Mesenchymal stem cell (in vitro differentiated cells and primary cell): ENCODE results near the gene CDH12.

Experiments used
- DNase-seq: peaks from one replicate; pipeline ENCODE4 v3.0.0-alpha.2; 2013
- H2AFZ ChIP-seq: one replicate; pipeline ENCODE4 v1.6.1; 2013; ENCODE audit warnings: low read depth, mild to moderate bottlenecking, control low read depth, inconsistent platforms, low read length, moderate library complexity
- H2AK5ac ChIP-seq: 2 replicates; pipeline ENCODE4 v1.6.1; 2013; ENCODE audit warnings: low read length, moderate library complexity, mild to moderate bottlenecking, inconsistent platforms; ENCODE audit not compliant: severe bottlenecking
- H2BK120ac ChIP-seq: one replicate; pipeline ENCODE4 v1.6.1; 2013; ENCODE audit warnings: low read depth, mild to moderate bottlenecking, inconsistent platforms, low read length, moderate library complexity
- H2BK12ac ChIP-seq, 2 experiments: one replicate each; pipeline ENCODE4 v1.6.1; 2013; ENCODE audit warnings: inconsistent platforms in 2 of 2, low read length in 2 of 2, mild to moderate bottlenecking in 2 of 2, moderate library complexity in 2 of 2, control low read depth in 1 of 2
- H2BK15ac ChIP-seq: one replicate; pipeline ENCODE4 v1.6.1; 2013; ENCODE audit warnings: mild to moderate bottlenecking, low read depth, inconsistent platforms; ENCODE audit not compliant: poor library complexity, severe bottlenecking
- H2BK5ac ChIP-seq: 2 replicates; pipeline ENCODE4 v1.6.1; 2013; ENCODE audit warnings: low read depth, mild to moderate bottlenecking, low read length, control low read depth, inconsistent platforms; ENCODE audit not compliant: poor library complexity, severe bottlenecking
- H3K14ac ChIP-seq, 2 experiments: one replicate each; pipeline ENCODE4 v1.6.1; 2013; ENCODE audit warnings: inconsistent platforms in 2 of 2, low read length in 2 of 2, control low read depth in 1 of 2, mild to moderate bottlenecking in 1 of 2, moderate library complexity in 1 of 2
- H3K18ac ChIP-seq, 2 experiments: one replicate each; pipeline ENCODE4 v1.6.1; 2013; ENCODE audit warnings: inconsistent platforms in 2 of 2, low read length in 2 of 2, control low read depth in 1 of 2, low read depth in 1 of 2, mild to moderate bottlenecking in 1 of 2
- H3K23ac ChIP-seq, 2 experiments: one replicate each; pipeline ENCODE4 v1.6.1; 2013; ENCODE audit warnings: inconsistent platforms in 2 of 2, low read length in 2 of 2, mild to moderate bottlenecking in 2 of 2, moderate library complexity in 2 of 2, control low read depth in 1 of 2
- H3K27ac ChIP-seq: 2 replicates; pipeline ENCODE4 v1.5.1; 2013; ENCODE audit warnings: mild to moderate bottlenecking, moderate library complexity, low read length, control low read depth, inconsistent platforms; ENCODE audit not compliant: poor library complexity, severe bottlenecking
- H3K27me3 ChIP-seq, 2 experiments: 2 replicates each; pipeline versions ENCODE4 v1.6.1 to v1.7.0; 2013; ENCODE audit warnings: low read length in 2 of 2, mild to moderate bottlenecking in 2 of 2, moderate library complexity in 2 of 2, control low read depth in 1 of 2, inconsistent platforms in 1 of 2; ENCODE audit not compliant: control insufficient read depth in 1 of 2, insufficient read depth in 1 of 2
- H3K36me3 ChIP-seq, 2 experiments: 2 replicates each; pipeline versions ENCODE4 v1.6.1 to v1.7.0; 2013; ENCODE audit warnings: low read length in 2 of 2, control low read depth in 1 of 2, inconsistent platforms in 1 of 2, low read depth in 1 of 2, mild to moderate bottlenecking in 1 of 2; ENCODE audit not compliant: insufficient read depth in 2 of 2, control insufficient read depth in 1 of 2
- H3K4ac ChIP-seq, 2 experiments: one replicate each; pipeline ENCODE4 v1.6.1; 2013; ENCODE audit warnings: inconsistent platforms in 2 of 2, low read length in 2 of 2, mild to moderate bottlenecking in 2 of 2, moderate library complexity in 2 of 2, control low read depth in 1 of 2, low read depth in 1 of 2
- H3K4me1 ChIP-seq: 2 replicates; pipeline ENCODE4 v1.6.1; 2013; ENCODE audit warnings: low read depth, low read length, control low read depth; ENCODE audit not compliant: control insufficient read depth, insufficient read depth
- H3K4me2 ChIP-seq: 2 replicates; pipeline ENCODE4 v1.6.1; 2013; ENCODE audit warnings: low read length, mild to moderate bottlenecking, inconsistent platforms; ENCODE audit not compliant: poor library complexity, severe bottlenecking
- H3K4me3 ChIP-seq, 2 experiments: 2 replicates each; pipeline versions ENCODE4 v1.5.1 to v1.7.0; 2013; ENCODE audit warnings: low read length in 2 of 2, mild to moderate bottlenecking in 2 of 2, control low read depth in 1 of 2, low read depth in 1 of 2; ENCODE audit not compliant: insufficient read depth in 1 of 2
- H3K79me1 ChIP-seq: replicated peaks from 2 replicates; pipeline ENCODE4 v1.6.1; 2013; ENCODE audit warnings: mild to moderate bottlenecking, control low read depth, low read length, inconsistent platforms; ENCODE audit not compliant: poor library complexity, severe bottlenecking
- H3K9ac ChIP-seq: 2 replicates; pipeline ENCODE4 v1.7.0; 2013; ENCODE audit warnings: mild to moderate bottlenecking, low read length, moderate library complexity
- H3K9me3 ChIP-seq: 2 replicates; pipeline ENCODE4 v1.7.0; 2013; ENCODE audit warnings: mild to moderate bottlenecking, low read length; ENCODE audit not compliant: control insufficient read depth
- H4K8ac ChIP-seq: one replicate; pipeline ENCODE4 v1.6.1; 2013; ENCODE audit warnings: inconsistent platforms, mild to moderate bottlenecking, low read length, moderate library complexity
- H4K91ac ChIP-seq: one replicate; pipeline ENCODE4 v1.6.1; 2013; ENCODE audit warnings: mild to moderate bottlenecking, low read length, inconsistent platforms
- WGBS: methylation state at CpG from one replicate; pipeline ENCODE4 v1.1.7; 2013; ENCODE audit warnings: mixed read lengths; 5-methylcytosine and 5-hydroxymethylcytosine counted together

CDH12 gene

DNA sequence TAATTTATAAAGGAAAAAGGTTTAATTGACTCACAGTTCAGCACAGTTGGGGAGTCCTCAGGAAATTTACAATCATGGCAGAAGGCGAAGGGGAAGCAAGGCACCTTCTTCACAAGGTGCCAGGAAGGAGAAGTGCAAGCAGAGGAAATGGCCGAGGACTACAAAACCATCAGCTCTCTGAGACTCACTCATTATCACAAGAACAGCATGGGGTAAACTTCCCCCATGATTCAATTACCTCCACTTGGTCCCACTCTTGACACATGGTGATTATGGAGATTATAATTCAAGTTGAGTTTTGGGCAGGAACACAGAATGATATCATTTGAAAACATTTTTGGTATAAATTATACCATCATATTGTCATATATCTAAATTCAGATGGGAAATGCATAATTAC is 934.7 kb downstream of the CDH12 start:
- no peaks in the 10 kb centered on the region for H3K36me3 ChIP-seq
- no peak for DNase-seq
- H3K9ac ChIP-seq: no peak overlapping the region
- H3K4me3 ChIP-seq: no peak overlapping the region
- H2BK5ac ChIP-seq: no peak overlapping the region
- no peak overlapping the region for H2AFZ ChIP-seq
- H2BK15ac ChIP-seq: no peak overlapping the region
- H3K23ac ChIP-seq: no peak overlapping the region
- H2AK5ac ChIP-seq: no peak overlapping the region
- H3K27ac ChIP-seq: no peak overlapping the region
- H3K4me2 ChIP-seq: no peak overlapping the region
- no peaks in the 10 kb centered on the region for H3K4me1 ChIP-seq
- no peaks in the 10 kb centered on the region for H3K27me3 ChIP-seq
- H4K91ac ChIP-seq: no peak overlapping the region
- 60% methylated on average over 1 of the region's 2 CpGs for WGBS
- no peak overlapping the region for H2BK12ac ChIP-seq
- H3K14ac ChIP-seq: no peak overlapping the region
- H3K4ac ChIP-seq: no peak overlapping the region
- H2BK120ac ChIP-seq: no peak overlapping the region
- H3K79me1 ChIP-seq: no peaks in the 10 kb centered on the region
- no peaks in the 10 kb centered on the region for H3K9me3 ChIP-seq
- no peak overlapping the region for H4K8ac ChIP-seq
- H3K18ac ChIP-seq: no peak overlapping the region

DNA sequence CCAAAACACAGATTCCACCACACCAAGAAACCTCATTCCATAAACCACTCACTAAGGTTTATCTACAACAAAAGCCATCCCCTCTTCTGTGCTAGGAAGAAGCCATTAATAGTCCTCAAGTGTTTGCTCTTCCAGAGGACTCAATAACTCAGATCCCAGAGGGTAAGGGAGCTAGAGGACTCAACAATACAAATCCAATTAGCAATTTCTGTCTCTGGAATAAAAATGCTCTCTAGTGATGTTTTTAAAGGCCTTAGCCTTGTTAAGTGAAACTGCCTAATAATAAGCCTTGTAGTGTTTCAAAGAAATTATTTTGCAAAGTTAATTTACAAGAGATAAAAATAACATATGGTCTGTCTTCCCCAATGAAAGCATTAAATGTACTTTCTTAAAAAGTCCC is 942.4 kb downstream of the CDH12 start:
- Histone ChIP-seq H3K18ac (no peak overlapping the region), H3K4me2 (no peak overlapping the region), H2BK12ac (no peak overlapping the region), H4K8ac (no peak overlapping the region), H2AK5ac (no peak overlapping the region), H3K27me3 (no peaks in the 10 kb centered on the region), H2BK15ac (no peak overlapping the region), H3K23ac (no peak overlapping the region), H3K4me1 (no peaks in the 10 kb centered on the region), H3K4ac (no peak overlapping the region), H3K14ac (no peak overlapping the region), H2AFZ (no peak overlapping the region), H3K36me3 (no peaks in the 10 kb centered on the region), H3K27ac (no peak overlapping the region), H3K9ac (no peak overlapping the region), H2BK5ac (no peak overlapping the region), H3K9me3 (no peaks in the 10 kb centered on the region), H2BK120ac (no peak overlapping the region), H4K91ac (no peak overlapping the region), H3K79me1 (no peaks in the 10 kb centered on the region), H3K4me3 (no peak overlapping the region)
- no peak for DNase-seq

DNA sequence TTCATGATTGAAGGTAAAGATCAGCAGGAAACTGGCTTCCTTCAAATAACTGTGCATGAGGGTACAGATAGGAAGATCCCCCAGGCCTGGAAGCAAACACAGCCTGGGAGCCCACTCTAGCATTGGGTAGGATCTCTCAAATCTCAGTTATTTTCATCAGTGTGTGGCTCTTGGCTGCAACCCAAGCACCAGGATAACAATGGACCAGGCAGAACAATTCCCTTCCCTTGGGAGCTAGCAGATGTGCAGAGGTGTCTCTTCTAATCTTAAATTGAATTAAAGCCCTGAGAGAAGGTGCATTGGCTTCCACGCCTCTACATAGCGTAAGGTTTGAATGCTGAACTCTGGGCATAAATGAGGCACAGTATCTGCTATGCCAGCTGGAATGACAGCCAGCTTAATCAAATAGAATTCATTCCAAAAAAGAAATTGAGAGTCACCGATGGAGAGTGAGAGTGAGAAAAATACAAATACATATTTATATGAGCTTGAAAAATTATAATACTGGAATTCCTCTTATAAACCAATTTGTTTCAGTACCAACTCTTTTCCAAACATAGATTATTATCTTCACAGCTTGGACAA is 957.3 kb downstream of the CDH12 start:
- H3K4ac ChIP-seq: no peak overlapping the region
- H2BK120ac ChIP-seq: no peak overlapping the region
- H2BK5ac ChIP-seq: no peak overlapping the region
- H3K36me3 ChIP-seq: no peaks in the 10 kb centered on the region
- no peaks in the 10 kb centered on the region for H3K4me1 ChIP-seq
- H2AFZ ChIP-seq: no peak overlapping the region
- 0% methylated on average over 2 of the region's 3 CpGs for WGBS
- H3K9me3 ChIP-seq: no peaks in the 10 kb centered on the region
- H3K27ac ChIP-seq: no peak overlapping the region
- H2BK15ac ChIP-seq: no peak overlapping the region
- H4K91ac ChIP-seq: no peak overlapping the region
- H3K14ac ChIP-seq: no peak overlapping the region
- H3K79me1 ChIP-seq: no peaks in the 10 kb centered on the region
- no peak overlapping the region for H3K23ac ChIP-seq
- H3K9ac ChIP-seq: no peak overlapping the region
- H3K4me2 ChIP-seq: no peak overlapping the region
- no peaks in the 10 kb centered on the region for H3K27me3 ChIP-seq
- no peak for DNase-seq
- H2AK5ac ChIP-seq: no peak overlapping the region
- H2BK12ac ChIP-seq: no peak overlapping the region
- no peak overlapping the region for H3K4me3 ChIP-seq
- H4K8ac ChIP-seq: no peak overlapping the region
- no peak overlapping the region for H3K18ac ChIP-seq

DNA sequence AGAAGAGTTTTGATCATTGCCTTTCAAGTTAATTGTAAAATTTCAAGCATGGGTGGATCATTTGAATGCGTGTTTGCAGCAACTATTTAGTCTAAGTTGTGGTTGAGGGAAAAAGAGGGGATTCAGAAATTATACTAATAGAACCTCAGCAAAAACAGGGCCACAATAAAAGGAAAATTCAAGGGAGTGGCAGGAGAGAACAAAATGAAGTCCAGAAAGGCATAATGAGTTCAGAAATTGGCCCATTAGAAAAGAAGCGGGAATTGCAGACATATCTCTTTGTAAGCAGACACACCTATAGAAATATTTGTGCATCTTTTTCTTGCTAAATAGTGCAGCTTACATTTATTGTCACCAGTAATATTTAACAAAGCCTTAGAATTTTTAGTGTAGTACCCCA is 960.0 kb downstream of the CDH12 start:
- Histone ChIP-seq H3K79me1 (no peaks in the 10 kb centered on the region), H3K4me1 (no peaks in the 10 kb centered on the region), H4K91ac (no peak overlapping the region), H3K27ac (no peak overlapping the region), H3K23ac (no peak overlapping the region), H3K4ac (no peak overlapping the region), H3K14ac (no peak overlapping the region), H2AK5ac (no peak overlapping the region), H4K8ac (no peak overlapping the region), H2BK5ac (no peak overlapping the region), H3K9me3 (no peaks in the 10 kb centered on the region), H3K4me2 (no peak overlapping the region), H3K18ac (no peak overlapping the region), H3K36me3 (no peaks in the 10 kb centered on the region), H3K4me3 (no peak overlapping the region), H2AFZ (no peak overlapping the region), H2BK12ac (no peak overlapping the region), H3K9ac (no peak overlapping the region), H3K27me3 (no peaks in the 10 kb centered on the region), H2BK120ac (no peak overlapping the region), H2BK15ac (no peak overlapping the region)
- no peak for DNase-seq
- 70% methylated on average over 1 of the region's 2 CpGs for WGBS
